Liver (tissue), 9 donors: Measurements from ENCODE around the gene ESRP2. TPM values are rescaled to one million over a fixed set of nuclear protein-coding genes. Genes with fewer than 3 reads are reported as not detected.

Experiments used
- DNase-seq: peaks from one replicate; pipeline ENCODE4 v3.0.0-alpha.2; 2017; ENCODE audit warnings: low spot score
- H3K27ac ChIP-seq, 2 donors: one replicate each; pipeline ENCODE4 v1.7.0; 2013; ENCODE audit warnings: inconsistent platforms in 2 of 2, low read length in 2 of 2, control low read depth in 1 of 2, low read depth in 1 of 2, mild to moderate bottlenecking in 1 of 2
- H3K27me3 ChIP-seq, 4 donors: one replicate each; pipeline versions ENCODE4 v1.6.1 to v1.7.0; 2013; ENCODE audit warnings: low read length in 3 of 4, inconsistent platforms in 1 of 4, mild to moderate bottlenecking in 1 of 4, moderate library complexity in 1 of 4; ENCODE audit not compliant: control insufficient read depth in 4 of 4, insufficient read depth in 4 of 4
- H3K36me3 ChIP-seq, 4 donors: one replicate each; pipeline versions ENCODE4 v1.6.1 to v1.7.0; 2013; ENCODE audit warnings: low read length in 3 of 4, mild to moderate bottlenecking in 3 of 4, low read depth in 1 of 4, moderate library complexity in 1 of 4; ENCODE audit not compliant: control insufficient read depth in 4 of 4, insufficient read depth in 3 of 4
- H3K4me1 ChIP-seq, 4 donors: one replicate each; pipeline versions ENCODE4 v1.6.1 to v1.7.0; 2013; ENCODE audit warnings: low read length in 3 of 4, mild to moderate bottlenecking in 3 of 4, moderate library complexity in 1 of 4; ENCODE audit not compliant: control insufficient read depth in 4 of 4, insufficient read depth in 4 of 4
- H3K4me3 ChIP-seq, 3 donors: one replicate each; pipeline versions ENCODE4 v1.6.1 to v1.7.0; 2013; ENCODE audit warnings: low read length in 3 of 3, control low read depth in 1 of 3, low read depth in 1 of 3, mild to moderate bottlenecking in 1 of 3
- H3K9ac ChIP-seq, 2 donors: one replicate each; pipeline ENCODE4 v1.7.0; 2013; ENCODE audit warnings: low read length in 2 of 2, mild to moderate bottlenecking in 2 of 2, moderate library complexity in 2 of 2, control low read depth in 1 of 2, low read depth in 1 of 2
- H3K9me3 ChIP-seq, 4 donors: one replicate each; pipeline versions ENCODE4 v1.6.1 to v1.7.0; 2013; ENCODE audit warnings: low read length in 3 of 4; ENCODE audit not compliant: control insufficient read depth in 4 of 4
- ATF3 ChIP-seq: IDR thresholded peaks from 2 replicates; pipeline ENCODE4 v1.6.1; 2016; ENCODE audit warnings: antibody characterized with exemption
- EGR1 ChIP-seq, 2 donors: IDR thresholded peaks; 2 replicates each; pipeline ENCODE4 v1.6.1; 2016 to 2018; ENCODE audit warnings: antibody characterized with exemption in 2 of 2, low read depth in 2 of 2
- FOXA2 ChIP-seq: IDR thresholded peaks from 2 replicates; pipeline ENCODE4 v1.6.1; 2016; ENCODE audit warnings: antibody characterized with exemption
- HNF4A ChIP-seq, 2 donors: conservative IDR thresholded peaks; 2 replicates each; pipeline ENCODE4 v1.6.1; 2016; ENCODE audit warnings: antibody characterized with exemption in 2 of 2, mild to moderate bottlenecking in 2 of 2
- JUND ChIP-seq, 2 donors: IDR thresholded peaks; 2 replicates each; pipeline ENCODE4 v1.6.1; 2016; ENCODE audit warnings: antibody characterized with exemption in 2 of 2
- MAX ChIP-seq: IDR thresholded peaks from 2 replicates; pipeline ENCODE4 v1.6.1; 2016; ENCODE audit warnings: antibody characterized with exemption
- RAD21 ChIP-seq, 2 donors: IDR thresholded peaks; 2 replicates each; pipeline ENCODE4 v1.6.1; 2016; ENCODE audit warnings: antibody characterized with exemption in 2 of 2, mild to moderate bottlenecking in 2 of 2
- RXRA ChIP-seq, 2 donors: IDR thresholded peaks; 2 replicates each; pipeline ENCODE4 v1.6.1; 2017 to 2018; ENCODE audit warnings: antibody characterized with exemption in 2 of 2, mild to moderate bottlenecking in 1 of 2
- TAF1 ChIP-seq: conservative IDR thresholded peaks from 2 replicates; pipeline ENCODE4 v1.6.1; 2016; ENCODE audit warnings: antibody characterized with exemption, mild to moderate bottlenecking
- YY1 ChIP-seq: IDR thresholded peaks from 2 replicates; pipeline ENCODE4 v1.6.1; 2016; ENCODE audit warnings: antibody characterized with exemption, mild to moderate bottlenecking
- ZBTB33 ChIP-seq: IDR thresholded peaks from 2 replicates; pipeline ENCODE4 v1.6.1; 2016; ENCODE audit warnings: antibody characterized with exemption
- WGBS: extraction: QIAGEN DNeasy Blood & Tissue Kit; methylation state at CpG from one replicate; pipeline ENCODE4 v1.1.7; 2013; 5-methylcytosine and 5-hydroxymethylcytosine counted together
- polyA plus RNA-seq, 2 donors: library from polyadenylated mRNA; stranded (reverse) in 1 of 2; unstranded in 1 of 2; fragments of 200-250 nt in 1 of 2; fragments of >200 nt in 1 of 2; fragmentation: Nextera tagmentation in 1 of 2; extraction: Ambion mirVana in 1 of 2; gene quantifications; one replicate each; pipeline versions ENCODE4 v1.2.1 to v1.2.3, GENCODE V29; 2013 to 2015
- total RNA-seq, 2 donors: library from RNA; depleted of rRNA; stranded (reverse); fragments of >200 nt; gene quantifications; one replicate each; pipeline ENCODE4 v1.2.3, GENCODE V29; 2014
- TF ChIP-seq, protein P1 (sequence below): fragments of 150-350 bp; IDR thresholded peaks from 2 replicates; pipeline ENCODE4 v1.5.1; 2017; ENCODE audit warnings: improper control_type of control experiment, low read depth, low read length; ENCODE audit not compliant: missing input control
- TF ChIP-seq, protein P2 (sequence below): IDR thresholded peaks from 2 replicates; pipeline ENCODE4 v1.6.1; 2016; ENCODE audit warnings: antibody characterized with exemption, mild to moderate bottlenecking
- donor health status: healthy.
- donor health status: healthy.
- donor health status: healthy.
- donor health status: healthy.
- donor health status: healthy.

The ESRP2 gene
- total and polyA plus RNA-seq, 4 donors: 21.0 to 84.8 (median 45.7) TPM

- Histone ChIP-seq H3K4me3 (no peak overlapping the region), H3K27ac (no peak overlapping the region), H3K36me3 (peaks cover 9 to 38% (median 20%) of the 10 kb centered on the region in 4 donors), H3K9ac (no peak overlapping the region), H3K27me3 (no peaks in the 10 kb centered on the region), H3K4me1 (peaks cover 18 to 71% (median 61%) of the 10 kb centered on the region in 4 donors), H3K9me3 (no peaks in the 10 kb centered on the region)
- no peak for TF ChIP-seq FOXA2
- TF ChIP-seq JUND (IDR thresholded peaks at IDR 0.05): no peak
- TF ChIP-seq RAD21 (IDR thresholded peaks at IDR 0.05): peak; percentile 93
- no peak for TF ChIP-seq RXRA (IDR thresholded peaks at IDR 0.05)
- peak in 1 of 2 donors; percentile 21 for TF ChIP-seq HNF4A (conservative IDR thresholded peaks at IDR 0.05)
- TF ChIP-seq, protein P1, sequence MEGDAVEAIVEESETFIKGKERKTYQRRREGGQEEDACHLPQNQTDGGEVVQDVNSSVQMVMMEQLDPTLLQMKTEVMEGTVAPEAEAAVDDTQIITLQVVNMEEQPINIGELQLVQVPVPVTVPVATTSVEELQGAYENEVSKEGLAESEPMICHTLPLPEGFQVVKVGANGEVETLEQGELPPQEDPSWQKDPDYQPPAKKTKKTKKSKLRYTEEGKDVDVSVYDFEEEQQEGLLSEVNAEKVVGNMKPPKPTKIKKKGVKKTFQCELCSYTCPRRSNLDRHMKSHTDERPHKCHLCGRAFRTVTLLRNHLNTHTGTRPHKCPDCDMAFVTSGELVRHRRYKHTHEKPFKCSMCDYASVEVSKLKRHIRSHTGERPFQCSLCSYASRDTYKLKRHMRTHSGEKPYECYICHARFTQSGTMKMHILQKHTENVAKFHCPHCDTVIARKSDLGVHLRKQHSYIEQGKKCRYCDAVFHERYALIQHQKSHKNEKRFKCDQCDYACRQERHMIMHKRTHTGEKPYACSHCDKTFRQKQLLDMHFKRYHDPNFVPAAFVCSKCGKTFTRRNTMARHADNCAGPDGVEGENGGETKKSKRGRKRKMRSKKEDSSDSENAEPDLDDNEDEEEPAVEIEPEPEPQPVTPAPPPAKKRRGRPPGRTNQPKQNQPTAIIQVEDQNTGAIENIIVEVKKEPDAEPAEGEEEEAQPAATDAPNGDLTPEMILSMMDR: peak; percentile 86
- peak; percentile 65 for DNase-seq
- 55% methylated on average over 4 of the region's 4 CpGs for WGBS
These were observed 6.3 kb downstream of the ESRP2 start for GRCh38 chr16:68229431-68230175.

DNA sequence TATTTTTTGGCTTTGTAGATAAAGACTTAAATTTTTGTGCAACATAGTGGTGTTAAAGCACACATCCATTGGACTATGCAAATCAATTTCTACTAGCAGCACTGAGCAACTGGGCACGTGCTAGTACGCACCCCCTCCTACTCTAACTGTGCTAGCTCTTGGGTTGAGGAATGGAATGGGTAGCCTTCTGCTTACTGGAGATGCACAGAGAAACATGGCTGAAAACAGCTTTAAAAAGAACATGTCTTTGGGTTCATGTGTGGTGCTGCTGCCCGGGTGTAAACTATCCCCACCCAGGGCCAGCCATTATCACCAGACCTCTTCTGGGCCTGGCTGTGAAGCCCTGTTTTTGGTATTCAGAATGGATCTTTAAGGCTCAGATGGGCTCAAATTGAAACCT is 7.3 kb downstream of the ESRP2 start:
- Histone ChIP-seq H3K4me1 (peaks cover 17 to 63% (median 52%) of the 10 kb centered on the region in 4 donors), H3K9me3 (no peaks in the 10 kb centered on the region), H3K27me3 (no peaks in the 10 kb centered on the region), H3K4me3 (no peak overlapping the region), H3K27ac (no peak overlapping the region), H3K36me3 (peaks cover 9 to 38% (median 20%) of the 10 kb centered on the region in 4 donors), H3K9ac (no peak overlapping the region)
- WGBS: 66% methylated on average over 3 of the region's 3 CpGs
- DNase-seq: no peak
- TF ChIP-seq TAF1 (no peak), RAD21 (IDR thresholded peaks at IDR 0.05) (no peak), ATF3 (no peak), EGR1 (IDR thresholded peaks at IDR 0.05; ENCODE audit: low read depth in 2 of 2) (no peak), FOXA2 (no peak), MAX (no peak), RXRA (IDR thresholded peaks at IDR 0.05) (no peak), ZBTB33 (no peak), YY1 (no peak)
- TF ChIP-seq, protein P2, sequence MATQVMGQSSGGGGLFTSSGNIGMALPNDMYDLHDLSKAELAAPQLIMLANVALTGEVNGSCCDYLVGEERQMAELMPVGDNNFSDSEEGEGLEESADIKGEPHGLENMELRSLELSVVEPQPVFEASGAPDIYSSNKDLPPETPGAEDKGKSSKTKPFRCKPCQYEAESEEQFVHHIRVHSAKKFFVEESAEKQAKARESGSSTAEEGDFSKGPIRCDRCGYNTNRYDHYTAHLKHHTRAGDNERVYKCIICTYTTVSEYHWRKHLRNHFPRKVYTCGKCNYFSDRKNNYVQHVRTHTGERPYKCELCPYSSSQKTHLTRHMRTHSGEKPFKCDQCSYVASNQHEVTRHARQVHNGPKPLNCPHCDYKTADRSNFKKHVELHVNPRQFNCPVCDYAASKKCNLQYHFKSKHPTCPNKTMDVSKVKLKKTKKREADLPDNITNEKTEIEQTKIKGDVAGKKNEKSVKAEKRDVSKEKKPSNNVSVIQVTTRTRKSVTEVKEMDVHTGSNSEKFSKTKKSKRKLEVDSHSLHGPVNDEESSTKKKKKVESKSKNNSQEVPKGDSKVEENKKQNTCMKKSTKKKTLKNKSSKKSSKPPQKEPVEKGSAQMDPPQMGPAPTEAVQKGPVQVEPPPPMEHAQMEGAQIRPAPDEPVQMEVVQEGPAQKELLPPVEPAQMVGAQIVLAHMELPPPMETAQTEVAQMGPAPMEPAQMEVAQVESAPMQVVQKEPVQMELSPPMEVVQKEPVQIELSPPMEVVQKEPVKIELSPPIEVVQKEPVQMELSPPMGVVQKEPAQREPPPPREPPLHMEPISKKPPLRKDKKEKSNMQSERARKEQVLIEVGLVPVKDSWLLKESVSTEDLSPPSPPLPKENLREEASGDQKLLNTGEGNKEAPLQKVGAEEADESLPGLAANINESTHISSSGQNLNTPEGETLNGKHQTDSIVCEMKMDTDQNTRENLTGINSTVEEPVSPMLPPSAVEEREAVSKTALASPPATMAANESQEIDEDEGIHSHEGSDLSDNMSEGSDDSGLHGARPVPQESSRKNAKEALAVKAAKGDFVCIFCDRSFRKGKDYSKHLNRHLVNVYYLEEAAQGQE: no peak
